Measurements from ENCODE around the gene TMEM145.

Gene TMEM145

GRCh38 chr19:42269478-42270345, 43.4 kb upstream of the TMEM145 start:
- TF ChIP-seq SIN3A (IDR thresholded peaks at IDR 0.05; ENCODE audit: borderline replicate concordance, insufficient read depth, low read length) = peak; percentile 80; the same call in 1 of the 2 replicates
- TF ChIP-seq TAF1 (IDR thresholded peaks at IDR 0.05; ENCODE audit: borderline replicate concordance, insufficient read depth, low read length) = 0 out of 2 replicates have a peak, but pooled peaks have one; percentile 37
- no peak for TF ChIP-seq FOXP2 (optimal IDR thresholded peaks at IDR 0.05; ENCODE audit: borderline replicate concordance, extremely low read depth, extremely low read length, insufficient read depth)
- no peak for TF ChIP-seq POLR2AphosphoS5 (IDR thresholded peaks at IDR 0.05; ENCODE audit: low read depth, low read length)

DNA sequence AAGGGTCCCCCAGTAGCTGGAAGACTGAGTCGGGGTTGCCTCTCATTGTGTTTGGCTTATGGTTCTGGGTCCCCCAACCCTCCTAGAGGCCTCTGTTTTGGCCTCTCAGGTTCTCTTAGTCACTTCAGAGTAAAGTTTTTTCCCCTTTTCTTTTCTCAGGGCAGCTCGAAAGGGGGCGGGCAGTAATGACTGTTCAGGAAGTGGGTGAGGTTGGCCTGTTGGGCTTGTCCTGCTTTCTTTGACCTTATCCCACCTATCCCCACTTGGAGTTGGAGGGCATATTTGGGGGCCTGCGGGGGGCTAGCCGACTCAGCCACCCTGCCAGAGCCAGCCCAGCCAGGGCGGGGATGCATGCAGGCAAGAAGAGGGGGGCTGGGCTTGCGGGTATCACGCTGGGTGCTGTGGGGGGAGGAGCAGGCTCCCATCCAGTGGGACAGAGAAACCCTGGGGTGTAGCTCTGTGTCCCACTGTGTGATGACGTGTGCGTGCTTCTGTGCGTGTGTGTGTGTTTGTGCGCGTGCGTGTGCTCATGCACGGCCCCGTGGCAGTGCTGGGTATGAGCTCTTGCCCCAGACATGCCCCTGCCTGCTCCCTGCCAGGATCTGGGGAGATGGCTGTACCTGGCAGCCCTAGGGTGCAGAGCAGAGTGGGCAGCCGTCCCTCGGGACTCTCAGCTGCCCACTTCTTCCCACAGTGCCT, 42.6 kb upstream of the TMEM145 start:
- TF ChIP-seq TAF1 (IDR thresholded peaks at IDR 0.05; ENCODE audit: borderline replicate concordance, insufficient read depth, low read length) = no peak
- TF ChIP-seq SIN3A (IDR thresholded peaks at IDR 0.05; ENCODE audit: borderline replicate concordance, insufficient read depth, low read length) = no peak
- TF ChIP-seq REST (IDR thresholded peaks at IDR 0.05; ENCODE audit: insufficient read depth in 1 of 2, low read depth in 2 of 2, low read length in 2 of 2) = no peak
- no peak for TF ChIP-seq FOXP2 (optimal IDR thresholded peaks at IDR 0.05; ENCODE audit: borderline replicate concordance, extremely low read depth, extremely low read length, insufficient read depth)
- peak; percentile 67; the same call in 1 of the 2 replicates for TF ChIP-seq POLR2AphosphoS5 (IDR thresholded peaks at IDR 0.05; ENCODE audit: low read depth, low read length)

GRCh38 chr19:42271045-42271419, 42.1 kb upstream of the TMEM145 start:
- TF ChIP-seq SIN3A (IDR thresholded peaks at IDR 0.05; ENCODE audit: borderline replicate concordance, insufficient read depth, low read length) (no peak), REST (IDR thresholded peaks at IDR 0.05; ENCODE audit: insufficient read depth in 1 of 2, low read depth in 2 of 2, low read length in 2 of 2) (no peak), FOXP2 (optimal IDR thresholded peaks at IDR 0.05; ENCODE audit: borderline replicate concordance, extremely low read depth, extremely low read length, insufficient read depth) (no peak), TAF1 (IDR thresholded peaks at IDR 0.05; ENCODE audit: borderline replicate concordance, insufficient read depth, low read length) (no peak), POLR2AphosphoS5 (IDR thresholded peaks at IDR 0.05; ENCODE audit: low read depth, low read length) (no peak)

DNA sequence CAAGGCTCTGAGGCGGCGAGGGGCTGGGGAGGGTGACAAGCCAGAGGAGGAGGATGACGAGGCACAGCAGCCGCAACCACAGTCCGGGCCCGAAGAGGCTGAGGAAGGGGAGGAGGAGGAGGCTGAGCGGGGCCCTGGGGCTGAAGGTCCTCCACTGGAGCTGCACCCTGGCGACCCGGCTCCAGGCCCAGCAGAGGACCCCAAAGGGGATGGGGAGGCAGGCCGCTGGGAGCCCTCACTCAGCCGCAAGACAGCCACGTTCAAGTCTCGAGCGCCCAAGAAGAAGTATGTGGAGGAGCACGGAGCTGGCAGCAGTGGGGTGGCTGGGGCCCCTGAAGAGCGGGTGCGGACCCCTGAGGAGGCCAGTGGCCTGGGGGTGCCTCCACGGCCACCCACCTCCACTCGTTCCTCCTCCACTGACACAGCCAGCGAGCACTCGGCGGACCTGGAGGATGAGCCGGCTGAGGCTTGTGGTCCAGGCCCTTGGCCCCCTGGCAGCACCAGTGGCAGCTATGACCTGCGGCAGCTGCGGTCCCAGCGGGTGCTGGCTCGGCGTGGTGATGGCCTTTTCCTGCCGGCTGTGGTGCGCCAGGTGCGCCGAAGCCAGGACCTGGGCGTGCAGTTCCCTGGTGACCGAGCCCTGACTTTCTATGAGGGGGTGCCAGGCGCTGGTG, 41.1 kb upstream of the TMEM145 start:
- TF ChIP-seq FOXP2 (optimal IDR thresholded peaks at IDR 0.05; ENCODE audit: borderline replicate concordance, extremely low read depth, extremely low read length, insufficient read depth) = no peak
- no peak for TF ChIP-seq POLR2AphosphoS5 (IDR thresholded peaks at IDR 0.05; ENCODE audit: low read depth, low read length)

DNA sequence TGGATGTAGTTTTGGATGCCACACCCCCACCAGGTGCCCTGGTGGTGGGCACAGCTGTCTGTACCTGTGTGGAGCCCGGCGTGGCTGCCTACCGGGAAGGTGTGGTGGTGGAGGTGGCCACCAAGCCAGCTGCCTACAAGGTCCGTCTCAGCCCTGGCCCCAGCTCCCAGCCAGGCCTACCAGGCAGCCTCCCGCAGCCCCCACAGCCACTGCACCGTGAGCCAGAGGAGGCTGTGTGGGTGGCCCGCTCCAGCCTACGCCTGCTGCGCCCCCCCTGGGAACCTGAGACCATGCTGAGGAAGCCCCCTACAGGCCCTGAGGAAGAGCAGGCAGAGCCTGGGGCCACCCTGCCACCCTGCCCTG, 40.6 kb upstream of the TMEM145 start:
- TF ChIP-seq POLR2AphosphoS5 (IDR thresholded peaks at IDR 0.05; ENCODE audit: low read depth, low read length) (no peak), TAF1 (IDR thresholded peaks at IDR 0.05; ENCODE audit: borderline replicate concordance, insufficient read depth, low read length) (no peak), FOXP2 (optimal IDR thresholded peaks at IDR 0.05; ENCODE audit: borderline replicate concordance, extremely low read depth, extremely low read length, insufficient read depth) (no peak), SIN3A (IDR thresholded peaks at IDR 0.05; ENCODE audit: borderline replicate concordance, insufficient read depth, low read length) (no peak), REST (IDR thresholded peaks at IDR 0.05; ENCODE audit: insufficient read depth in 1 of 2, low read depth in 2 of 2, low read length in 2 of 2) (no peak)
